Activated CD4-positive, alpha-beta T cell treated with anti-CD3 and anti-CD28 coated beads, Interleukin-2, amount 10 ng/mL, durations not matched to agents 7 days and 5 days (primary cell): ENCODE results near the gene KIF16B. TPM values are rescaled to one million over a fixed set of nuclear protein-coding genes. Genes with fewer than 3 reads are reported as not detected.
"Not testable (repeated sequence)": the region's sequence is repeated elsewhere in the genome, so short reads cannot be mapped to it uniquely, and the experiment has no call there.

Experiments
- CTCF ChIA-PET: fragments of 350-600 bp; sonication (Branson Sonifier 250); formaldehyde crosslinking; loops from one replicate; lab custom pipeline; 2021; ENCODE audit warnings: antibody characterized with exemption; lab: Charles Lee
- POLR2A ChIA-PET: fragments of 350-600 bp; sonication (Branson Sonifier 250); formaldehyde crosslinking; loops from one replicate; lab custom pipeline; 2021; ENCODE audit warnings: antibody characterized with exemption; lab: Charles Lee
- DNase-seq: peaks from one replicate; pipeline ENCODE4 v3.0.0-alpha.2; 2020
- H3K27ac Mint-ChIP-seq: one replicate; pipeline ENCODE4 v1.8.0; 2021; ENCODE audit warnings: mild to moderate bottlenecking, moderate library complexity, mixed read lengths
- H3K27me3 Mint-ChIP-seq: one replicate; pipeline ENCODE4 v1.8.0; 2021; ENCODE audit warnings: mixed read lengths
- H3K36me3 Mint-ChIP-seq: one replicate; pipeline ENCODE4 v1.8.0; 2021; ENCODE audit warnings: low read depth, mixed read lengths
- H3K4me1 Mint-ChIP-seq: one replicate; pipeline ENCODE4 v1.8.0; 2021; ENCODE audit warnings: mixed read lengths
- H3K4me3 Mint-ChIP-seq: one replicate; pipeline ENCODE4 v1.8.0; 2021; ENCODE audit warnings: mild to moderate bottlenecking, moderate library complexity, mixed read lengths
- H3K9me3 Mint-ChIP-seq: one replicate; pipeline ENCODE4 v1.8.0; 2021; ENCODE audit warnings: mixed read lengths
- total RNA-seq, 2 experiments: library from RNA; stranded (reverse); gene quantifications; one replicate each; pipeline ENCODE4 v1.2.3, GENCODE V29; 2021

Gene KIF16B
- total RNA-seq, 2 experiments from 2014 or later = 9.4 to 10.3 TPM

DNA sequence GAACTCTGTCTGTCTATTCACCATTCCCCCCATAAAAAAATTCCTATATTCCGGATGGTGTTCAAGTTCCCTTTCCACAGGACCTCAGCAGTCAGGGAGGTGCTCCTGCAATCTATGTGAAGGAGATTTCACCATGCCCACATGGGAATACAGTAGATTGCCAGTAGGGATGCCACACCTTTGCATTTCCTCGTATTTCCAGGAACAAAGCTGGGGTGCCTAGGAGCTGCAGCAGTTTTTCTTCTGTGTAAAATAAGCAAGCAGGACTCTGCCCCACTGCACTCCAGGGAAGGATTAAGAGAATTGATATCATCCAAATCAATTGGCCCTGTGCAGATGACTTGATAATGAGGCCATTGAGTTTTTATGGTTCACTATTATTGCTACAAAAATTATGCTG is 7.4 kb upstream of the KIF16B start:
- Mint-ChIP-seq H3K4me3 (no peak overlapping the region), H3K36me3 (no peaks in the 10 kb centered on the region), H3K9me3 (no peaks in the 10 kb centered on the region), H3K4me1 (peaks cover 3% of the 10 kb centered on the region), H3K27ac (no peak overlapping the region), H3K27me3 (peaks cover 15% of the 10 kb centered on the region)
- ChIA-PET POLR2A (no interaction called here), CTCF (no interaction called here)
- DNase-seq = no peak

DNA sequence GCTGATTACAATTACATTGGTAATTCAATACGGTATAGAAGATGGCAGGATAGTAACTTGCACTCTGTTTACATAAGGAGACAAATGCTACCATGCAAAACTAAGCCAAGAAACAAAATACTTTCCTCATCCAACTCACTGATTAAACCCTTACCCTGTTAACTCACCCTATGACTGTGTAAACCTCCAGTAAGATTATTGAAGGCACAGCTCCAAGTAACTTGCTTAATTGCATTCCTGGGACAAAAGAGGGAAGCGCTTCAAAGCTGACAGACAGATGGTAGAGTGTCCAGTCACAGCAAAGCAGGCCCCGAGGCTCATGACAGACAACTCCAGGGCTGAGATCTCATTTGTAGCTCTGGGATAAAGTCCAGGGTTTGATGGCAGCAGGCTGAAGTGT is 6.9 kb upstream of the KIF16B start:
- Mint-ChIP-seq H3K27me3 (peaks cover 15% of the 10 kb centered on the region), H3K27ac (no peak overlapping the region), H3K4me3 (no peak overlapping the region), H3K36me3 (no peaks in the 10 kb centered on the region), H3K9me3 (no peaks in the 10 kb centered on the region), H3K4me1 (peaks cover 8% of the 10 kb centered on the region)
- ChIA-PET POLR2A (no interaction called here), CTCF (no interaction called here)
- DNase-seq = no peak

DNA sequence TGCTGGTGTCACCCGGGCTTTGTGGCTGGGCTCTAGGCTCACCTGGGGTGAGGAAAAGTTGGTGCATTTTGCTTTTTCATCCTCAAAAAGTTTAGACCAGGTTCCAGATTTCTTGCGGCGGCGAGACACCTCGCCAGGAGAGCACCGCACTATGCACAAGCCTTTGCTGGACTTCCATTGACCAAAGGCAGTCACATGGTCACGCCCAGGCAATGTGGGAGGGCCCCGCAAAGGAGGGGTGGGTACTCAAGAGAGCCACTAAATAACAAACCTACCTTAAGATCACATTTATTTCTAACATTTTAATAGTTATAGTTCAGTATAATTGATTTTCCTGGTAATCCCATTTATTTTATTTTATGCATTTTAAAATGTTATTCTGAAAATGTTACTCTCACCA is 3.0 kb upstream of the KIF16B start:
- no peak overlapping the region for H3K27ac Mint-ChIP-seq
- POLR2A ChIA-PET = no interaction called here
- CTCF ChIA-PET = no interaction called here
- H3K4me3 Mint-ChIP-seq = no peak overlapping the region
- peaks cover 38% of the 10 kb centered on the region for H3K4me1 Mint-ChIP-seq
- no peak for DNase-seq
- H3K9me3 Mint-ChIP-seq = no peaks in the 10 kb centered on the region
- no peaks in the 10 kb centered on the region for H3K27me3 Mint-ChIP-seq
- H3K36me3 Mint-ChIP-seq = peaks cover 2% of the 10 kb centered on the region

DNA sequence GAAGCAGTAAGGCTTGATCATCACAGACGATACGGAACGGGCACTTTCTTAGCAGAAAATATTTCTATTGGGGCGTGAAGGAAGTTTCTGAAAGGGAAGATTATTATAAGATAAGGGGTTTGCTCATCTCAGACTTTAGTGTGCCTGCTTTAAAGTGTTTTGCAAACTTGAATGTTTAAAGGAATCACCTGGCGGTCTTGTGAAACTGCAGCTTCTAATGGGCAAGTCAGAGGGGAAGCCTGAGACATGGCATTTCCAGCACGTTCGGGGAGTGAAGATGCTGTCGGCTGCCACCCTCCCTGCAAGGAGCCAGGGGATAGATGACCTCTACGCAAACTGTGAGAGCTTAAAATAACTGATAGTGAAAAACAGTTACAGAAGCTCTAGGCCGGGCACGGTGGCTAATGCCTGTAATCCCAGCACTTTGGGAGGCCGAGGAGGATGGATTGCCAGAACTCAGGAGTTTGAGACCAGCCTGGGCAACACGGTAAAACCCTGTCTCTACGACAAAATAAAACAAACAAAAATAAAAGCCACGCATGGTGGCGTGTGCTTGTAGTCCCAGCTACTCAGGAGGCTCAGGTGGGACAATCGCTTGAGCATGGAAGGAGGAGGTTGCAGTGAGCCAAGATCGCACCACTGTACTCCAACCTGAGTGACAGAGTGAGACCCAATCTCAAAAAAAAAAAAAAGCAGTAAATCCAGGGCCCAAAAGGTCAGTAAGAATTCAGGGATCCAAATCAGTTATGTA is 2.3 kb upstream of the KIF16B start:
- H3K4me1 Mint-ChIP-seq = peaks cover 44% of the 10 kb centered on the region
- POLR2A ChIA-PET = no interaction called here
- peaks cover 2% of the 10 kb centered on the region for H3K36me3 Mint-ChIP-seq
- CTCF ChIA-PET = interaction anchor here (1.4 kb wide), 1 partner anchor 15 kb away, joined by 4 read pairs; no protein-coding TSS in a partner anchor
- no peak for DNase-seq
- H3K27ac Mint-ChIP-seq = peak overlapping the region; percentile 87
- peak overlapping the region; percentile 80 for H3K4me3 Mint-ChIP-seq
- H3K9me3 Mint-ChIP-seq = no peaks in the 10 kb centered on the region
- H3K27me3 Mint-ChIP-seq = no peaks in the 10 kb centered on the region

DNA sequence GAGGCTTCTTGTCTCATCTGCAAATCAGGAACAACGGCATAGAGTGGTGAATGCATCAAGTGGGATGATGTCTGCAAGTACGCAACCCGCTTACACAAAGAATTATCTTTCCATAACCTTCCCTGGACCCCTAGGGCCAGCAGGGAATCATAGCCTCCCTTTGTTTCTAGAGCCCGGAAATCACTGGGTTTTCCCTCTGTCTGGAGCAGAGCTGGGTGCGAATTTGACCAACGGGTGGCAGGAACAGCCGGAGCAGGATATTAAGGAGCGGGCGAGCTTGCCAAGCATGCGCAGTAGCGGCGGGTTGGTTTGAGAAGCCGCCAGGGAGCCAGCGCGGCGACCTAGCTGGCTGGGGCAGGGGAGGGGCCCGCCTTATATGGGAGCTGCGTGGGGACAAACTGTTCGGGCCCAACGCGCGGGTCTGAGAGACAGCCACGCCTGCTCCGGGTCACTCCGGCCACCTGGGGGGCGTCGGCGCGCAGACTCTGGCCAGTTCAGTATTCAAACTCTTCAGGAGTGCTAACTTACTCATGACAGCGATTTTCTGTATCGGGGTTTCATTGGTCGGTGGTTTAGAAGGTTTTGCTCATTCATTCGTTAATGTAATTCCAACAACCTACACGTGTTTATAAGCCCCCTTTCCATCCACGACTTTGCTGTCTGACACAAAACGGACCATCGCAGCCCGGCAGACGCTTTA is 1.6 kb upstream of the KIF16B start:
- peaks cover 44% of the 10 kb centered on the region for H3K4me1 Mint-ChIP-seq
- H3K36me3 Mint-ChIP-seq = peaks cover 2% of the 10 kb centered on the region
- ChIA-PET POLR2A (no interaction called here), CTCF (interaction anchor here (1.4 kb wide), 1 partner anchor 14 kb away, joined by 4 read pairs; no protein-coding TSS in a partner anchor)
- peak overlapping the region; percentile 87 for H3K27ac Mint-ChIP-seq
- H3K9me3 Mint-ChIP-seq = no peaks in the 10 kb centered on the region
- no peaks in the 10 kb centered on the region for H3K27me3 Mint-ChIP-seq
- peak; percentile 84 for DNase-seq
- peak overlapping the region; percentile 80 for H3K4me3 Mint-ChIP-seq

DNA sequence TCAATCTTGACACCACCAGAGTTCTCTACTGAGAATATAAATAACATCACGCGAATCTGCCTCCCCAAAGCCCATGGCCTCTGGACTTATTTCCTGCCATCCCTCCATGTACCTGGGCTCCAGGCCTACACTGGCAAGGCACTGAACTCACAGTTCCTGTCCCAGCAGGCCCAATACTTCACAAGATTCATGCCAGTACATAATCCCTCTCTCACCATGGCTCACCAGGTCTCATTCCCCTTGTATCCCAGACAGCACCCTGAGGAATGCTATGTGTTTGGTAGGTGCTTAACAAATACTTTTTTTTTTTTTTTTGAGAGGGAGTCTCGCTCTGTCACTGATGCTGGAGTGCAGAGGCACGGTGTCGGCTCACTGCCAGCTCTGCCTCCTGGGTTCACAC is 1.9 kb downstream of the KIF16B start:
- H3K4me1 Mint-ChIP-seq = peaks cover 44% of the 10 kb centered on the region
- ChIA-PET POLR2A (no interaction called here), CTCF (no interaction called here)
- H3K36me3 Mint-ChIP-seq = peaks cover 2% of the 10 kb centered on the region
- no peaks in the 10 kb centered on the region for H3K27me3 Mint-ChIP-seq
- no peak overlapping the region for H3K27ac Mint-ChIP-seq
- H3K9me3 Mint-ChIP-seq = no peaks in the 10 kb centered on the region
- DNase-seq = no peak
- H3K4me3 Mint-ChIP-seq = no peak overlapping the region

DNA sequence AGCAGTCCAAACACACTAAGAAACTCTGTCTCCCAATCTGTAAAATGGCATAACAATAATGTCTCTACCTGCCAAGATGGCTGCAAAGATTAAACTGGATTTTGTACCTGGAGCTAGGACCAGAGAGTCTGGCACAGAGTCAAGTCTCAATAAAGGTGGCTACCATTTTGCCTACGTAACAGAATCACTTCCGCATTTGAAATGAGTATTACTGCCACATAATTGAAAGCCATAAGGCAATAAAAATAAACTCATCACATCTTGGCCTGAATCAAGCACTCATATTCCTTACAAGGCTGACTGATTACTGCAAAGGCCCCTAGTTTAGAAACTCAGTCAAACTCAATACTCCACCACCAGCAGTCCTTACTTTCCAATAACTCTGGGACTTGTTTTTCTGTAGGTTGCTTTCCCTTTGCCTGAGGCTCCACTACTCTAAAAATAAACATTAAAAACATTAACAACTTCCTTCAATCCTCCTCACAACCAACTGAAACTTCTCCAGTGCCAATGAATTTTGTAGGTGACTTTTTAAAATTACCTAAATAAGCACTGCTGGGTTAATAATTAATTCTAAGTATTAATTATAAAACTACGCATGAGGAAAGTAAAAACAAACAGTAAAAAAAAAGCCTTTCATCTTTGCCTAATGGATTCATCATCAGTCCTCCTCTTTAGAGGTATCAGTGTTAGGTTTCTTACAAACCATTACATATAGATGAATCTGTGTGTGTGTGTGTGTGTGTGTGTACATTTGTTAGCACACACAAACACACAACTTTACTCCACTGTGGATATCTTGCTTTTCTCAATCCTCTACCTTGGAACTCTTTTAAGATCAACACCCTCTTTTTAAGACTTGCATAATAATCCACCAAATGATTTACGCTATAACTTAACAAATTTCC is 3.7 kb downstream of the KIF16B start:
- ChIA-PET CTCF (interaction anchor here (0.6 kb wide), 1 partner anchor 24 kb away, joined by 3 read pairs; no protein-coding TSS in a partner anchor), POLR2A (no interaction called here)
- H3K4me3 Mint-ChIP-seq = no peak overlapping the region
- no peaks in the 10 kb centered on the region for H3K36me3 Mint-ChIP-seq
- no peaks in the 10 kb centered on the region for H3K9me3 Mint-ChIP-seq
- DNase-seq = no peak
- H3K27me3 Mint-ChIP-seq = no peaks in the 10 kb centered on the region
- peaks cover 30% of the 10 kb centered on the region for H3K4me1 Mint-ChIP-seq
- no peak overlapping the region for H3K27ac Mint-ChIP-seq

DNA sequence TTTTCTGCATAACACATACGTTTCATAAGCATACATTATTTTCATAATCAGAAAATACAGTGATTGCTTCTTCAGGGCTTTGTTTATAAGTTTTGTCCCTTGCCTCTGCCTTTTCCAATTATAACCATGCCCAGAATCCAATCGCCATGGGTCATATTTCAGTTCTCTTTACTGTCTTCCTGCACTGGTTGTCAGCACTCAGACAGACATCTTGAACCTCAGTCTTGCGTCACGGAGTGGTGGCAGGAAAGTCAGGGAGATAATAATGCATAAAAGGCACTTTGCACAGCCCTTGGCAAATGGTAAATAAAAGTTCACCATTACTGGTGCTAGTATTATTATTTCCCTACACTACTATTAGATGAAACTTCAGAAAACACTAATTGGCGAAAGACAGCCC is 7.2 kb downstream of the KIF16B start:
- ChIA-PET CTCF (no interaction called here), POLR2A (no interaction called here)
- Mint-ChIP-seq H3K36me3 (no peaks in the 10 kb centered on the region), H3K4me1 (peaks cover 4% of the 10 kb centered on the region), H3K9me3 (no peaks in the 10 kb centered on the region), H3K4me3 (no peak overlapping the region), H3K27ac (no peak overlapping the region), H3K27me3 (no peaks in the 10 kb centered on the region)
- no peak for DNase-seq

DNA sequence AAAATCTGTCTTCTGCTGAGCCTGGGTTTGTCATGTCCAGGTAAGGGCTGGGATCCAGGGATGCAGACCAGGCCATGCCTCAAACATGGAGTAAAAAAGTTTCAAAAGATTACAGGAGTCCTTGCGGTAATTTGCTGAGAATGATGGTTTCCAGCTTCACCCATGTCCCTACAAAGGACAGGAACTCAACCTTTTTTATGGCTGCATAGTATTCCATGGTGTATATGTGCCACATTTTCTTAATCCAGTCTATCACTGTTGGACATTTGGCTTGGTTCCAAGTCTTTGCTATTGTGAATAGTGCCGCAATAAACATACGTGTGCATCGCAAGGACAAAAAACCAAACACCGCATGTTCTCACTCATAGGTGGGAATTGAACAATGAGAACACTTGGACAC is 9.2 kb downstream of the KIF16B start:
- H3K4me1 Mint-ChIP-seq, POLR2A ChIA-PET, H3K9me3 Mint-ChIP-seq, H3K27me3 Mint-ChIP-seq, CTCF ChIA-PET, H3K4me3 Mint-ChIP-seq, H3K36me3 Mint-ChIP-seq, H3K27ac Mint-ChIP-seq, DNase-seq: not testable (repeated sequence)

DNA sequence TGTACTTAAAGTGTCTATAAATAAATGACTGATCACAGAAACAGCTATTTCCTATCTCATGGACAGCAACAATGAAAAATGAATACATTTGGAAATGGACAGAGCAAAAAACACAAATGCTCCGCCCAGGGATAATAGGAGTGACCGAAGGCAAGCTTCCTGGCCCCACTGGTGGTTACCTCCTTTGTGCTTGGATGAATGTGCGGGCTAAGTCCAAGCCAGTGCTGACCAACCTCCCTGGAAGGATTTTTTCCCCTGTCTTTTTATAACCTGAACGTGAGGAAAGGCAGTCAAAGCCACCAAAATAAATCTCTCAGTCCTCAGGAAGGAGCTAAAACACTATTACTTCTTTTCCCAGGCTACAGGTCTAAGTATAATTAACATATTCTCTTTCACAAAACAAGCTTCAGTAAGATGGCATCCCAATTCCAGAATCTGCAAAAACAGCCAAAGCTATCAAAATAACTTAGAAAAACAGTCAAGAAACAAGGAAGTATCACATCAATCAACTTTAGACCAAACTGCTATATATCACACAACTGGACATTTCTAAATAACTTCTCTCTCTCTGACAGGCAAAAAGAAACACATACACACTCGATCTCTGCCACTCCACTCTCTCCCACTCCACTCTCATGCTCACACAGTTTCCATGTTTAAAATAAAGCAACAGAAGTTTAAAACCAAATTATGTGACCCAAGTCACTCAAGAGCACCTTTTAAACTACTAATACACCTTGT is 10.0 kb downstream of the KIF16B start:
- Mint-ChIP-seq H3K4me1 (no peaks in the 10 kb centered on the region), H3K27ac (no peak overlapping the region), H3K4me3 (no peak overlapping the region), H3K36me3 (no peaks in the 10 kb centered on the region), H3K27me3 (no peaks in the 10 kb centered on the region), H3K9me3 (no peaks in the 10 kb centered on the region)
- ChIA-PET POLR2A (no interaction called here), CTCF (no interaction called here)
- no peak for DNase-seq

DNA sequence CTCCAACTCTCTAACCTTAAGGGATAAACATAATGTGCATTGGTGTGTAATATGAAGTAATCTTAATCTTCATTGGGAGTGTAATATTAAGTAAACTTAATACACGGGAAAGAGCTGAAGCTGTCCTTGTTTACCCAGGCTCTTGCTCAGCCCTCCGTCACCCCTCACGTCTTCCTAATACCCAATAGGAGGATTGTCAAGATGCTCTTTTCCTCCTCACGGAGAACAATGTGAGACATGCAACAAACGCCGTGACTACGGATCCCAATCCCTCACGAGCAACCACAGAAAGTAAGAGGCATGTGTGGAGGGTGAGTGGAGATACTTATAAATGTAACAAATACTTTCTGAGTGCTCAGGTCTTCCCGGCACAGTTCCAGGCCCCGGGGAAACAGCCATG is 11.0 kb downstream of the KIF16B start:
- Mint-ChIP-seq H3K9me3 (no peaks in the 10 kb centered on the region), H3K36me3 (no peaks in the 10 kb centered on the region), H3K4me1 (no peaks in the 10 kb centered on the region), H3K27ac (no peak overlapping the region), H3K27me3 (no peaks in the 10 kb centered on the region), H3K4me3 (no peak overlapping the region)
- ChIA-PET CTCF (no interaction called here), POLR2A (no interaction called here)
- DNase-seq = no peak

DNA sequence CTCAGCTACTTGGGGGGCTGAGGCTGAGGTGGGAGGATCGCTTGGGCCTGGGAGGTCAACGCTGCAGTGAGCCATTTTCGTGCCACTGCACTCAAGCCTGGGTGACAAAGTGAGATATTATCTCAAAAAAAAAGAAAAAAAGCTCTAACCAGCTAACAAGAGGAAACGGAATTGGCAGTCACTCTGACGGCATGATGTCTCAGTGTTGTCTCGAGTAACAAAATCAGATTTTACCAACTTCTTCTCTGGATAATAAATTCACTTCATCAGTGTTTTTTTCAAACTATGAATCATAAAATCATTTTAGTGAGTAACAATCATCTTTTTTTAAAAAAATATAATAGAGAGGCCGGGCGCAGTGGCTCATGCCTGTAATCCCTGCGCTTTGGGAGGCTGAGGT is 12.6 kb downstream of the KIF16B start:
- no peak overlapping the region for H3K4me3 Mint-ChIP-seq
- ChIA-PET CTCF (interaction anchor here (1.1 to 1.2 kb wide), 2 partner anchors 10 to 15 kb away, joined by 3 to 4 read pairs; no protein-coding TSS in a partner anchor), POLR2A (interaction anchor here (0.6 kb wide), 1 partner anchor 265 kb away, joined by 6 read pairs; no protein-coding TSS in a partner anchor)
- H3K27me3 Mint-ChIP-seq = no peaks in the 10 kb centered on the region
- H3K36me3 Mint-ChIP-seq = no peaks in the 10 kb centered on the region
- H3K4me1 Mint-ChIP-seq = no peaks in the 10 kb centered on the region
- H3K9me3 Mint-ChIP-seq = no peaks in the 10 kb centered on the region
- DNase-seq = no peak
- no peak overlapping the region for H3K27ac Mint-ChIP-seq
